IPS-NIHi7 (cell line): ENCODE data around the gene KCNQ1.
"Not testable (repeated sequence)": the region's sequence is repeated elsewhere in the genome, so short reads cannot be mapped to it uniquely, and the experiment has no call there.

Experiments
- DNase-seq: peaks from one replicate; pipeline ENCODE4 v3.0.0; 2012; ENCODE audit warnings: mixed read lengths; ENCODE audit errors: extremely low spot score

KCNQ1 gene

DNA sequence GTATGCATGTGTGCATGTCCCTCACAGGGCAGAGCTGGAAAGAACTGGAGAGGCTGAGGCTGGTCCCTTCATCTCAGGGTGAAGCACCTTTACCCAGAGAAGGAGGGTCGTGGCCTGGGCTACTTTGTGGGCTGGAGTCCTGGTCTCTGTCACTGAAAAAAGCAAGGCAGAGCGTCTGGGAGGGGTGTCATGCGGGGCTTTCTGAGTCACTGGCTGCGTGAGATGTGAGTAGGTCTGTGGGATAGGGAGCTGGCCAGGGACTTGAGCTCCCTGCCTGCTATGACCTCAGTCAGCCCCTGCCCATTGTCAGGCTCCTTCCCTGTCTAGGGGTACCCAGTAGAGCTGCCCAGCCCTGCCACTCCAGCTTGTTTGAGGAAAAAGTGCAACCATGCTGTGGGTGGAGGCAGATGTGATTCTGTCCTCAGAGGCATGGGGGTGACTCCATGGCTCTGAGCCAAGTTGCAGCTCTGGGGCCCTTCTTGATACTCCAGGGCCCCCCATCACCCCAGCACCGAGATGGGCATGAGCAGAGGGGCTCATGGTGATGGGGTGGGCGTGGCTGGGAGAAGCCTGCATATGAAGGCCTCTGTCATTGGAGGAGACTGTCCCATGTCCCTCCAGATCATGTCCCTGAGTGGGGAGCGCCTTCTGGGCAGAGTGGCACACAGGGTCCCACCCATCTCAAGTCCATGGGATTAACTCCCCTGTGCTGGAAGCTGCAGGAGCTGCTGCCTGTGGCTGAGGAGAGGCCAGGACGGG is 27.8 kb downstream of the KCNQ1 start:
- DNase-seq, result no peak

GRCh38 chr11:2473361-2474058 is 28.7 kb downstream of the KCNQ1 start:
- peak; percentile 20 for DNase-seq

- DNase-seq, result peak; percentile 6
Measured at GRCh38 chr11:2474059-2474901, 29.5 kb downstream of the KCNQ1 start.

DNA sequence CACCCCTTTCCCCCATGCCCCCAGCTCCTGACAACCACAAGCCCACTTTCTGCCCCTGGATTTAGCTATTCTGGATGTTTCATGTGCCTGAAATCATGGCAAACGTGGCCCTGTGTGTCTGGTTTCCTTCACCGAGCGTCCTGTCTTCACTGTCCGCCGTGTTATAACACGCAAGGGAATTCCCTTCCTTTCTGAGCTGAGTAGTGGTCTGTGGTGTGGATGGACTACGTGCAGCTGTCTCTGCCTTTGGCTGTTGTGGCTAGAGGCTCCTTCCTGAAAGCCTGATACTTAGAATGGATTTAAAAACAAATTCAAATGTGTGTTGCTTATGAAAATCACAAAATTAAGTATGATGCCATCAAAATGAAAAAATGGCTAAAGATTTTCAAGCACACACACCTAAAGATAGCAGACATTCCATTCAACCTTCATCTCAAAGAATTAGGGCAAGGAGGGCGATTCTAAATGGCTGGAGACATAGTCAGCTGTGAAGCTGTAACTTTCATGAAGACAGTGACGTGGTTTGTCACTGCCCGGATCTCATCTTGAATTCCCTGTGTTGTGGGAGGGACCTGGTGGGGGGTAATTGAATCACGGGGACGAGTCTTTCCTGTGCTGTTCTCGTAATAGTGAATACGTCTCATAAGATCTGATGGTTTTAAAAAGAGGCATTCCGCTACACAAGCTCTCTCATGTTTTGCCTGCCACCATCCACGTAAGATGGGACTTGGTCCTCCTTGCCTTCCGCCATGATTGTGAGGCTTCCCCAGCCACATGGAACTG is 30.5 kb downstream of the KCNQ1 start:
- DNase-seq, result no peak

GRCh38 chr11:2477254-2477653 is 32.4 kb downstream of the KCNQ1 start:
- DNase-seq, result no peak

- DNase-seq, result peak; percentile 6
Measured at GRCh38 chr11:2477936-2478335, 33.1 kb downstream of the KCNQ1 start.

GRCh38 chr11:2480067-2480873 is 35.5 kb downstream of the KCNQ1 start:
- not testable (repeated sequence) for DNase-seq

GRCh38 chr11:2480874-2481220 is 36.0 kb downstream of the KCNQ1 start:
- DNase-seq, result no peak

DNA sequence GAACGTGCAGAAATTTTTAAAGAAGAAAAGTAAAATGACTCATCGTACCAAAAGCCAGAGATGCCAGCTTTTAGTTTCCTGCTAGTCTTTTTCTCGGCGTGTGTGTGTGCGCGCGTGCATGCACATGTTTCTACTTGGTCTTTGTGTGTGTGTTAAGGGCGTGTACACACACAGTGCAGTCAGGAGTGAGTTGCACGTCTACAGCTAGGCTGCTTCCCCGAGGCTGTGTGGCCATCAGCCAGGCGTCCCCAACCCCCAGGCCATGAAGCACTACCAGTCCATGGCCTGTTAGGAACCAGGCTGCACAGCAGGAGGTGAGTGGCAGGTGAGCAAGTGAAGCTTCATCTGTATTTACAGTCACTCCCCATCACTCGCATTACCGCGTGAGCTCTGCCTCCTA is 36.4 kb downstream of the KCNQ1 start:
- DNase-seq, result peak; percentile 4

DNA sequence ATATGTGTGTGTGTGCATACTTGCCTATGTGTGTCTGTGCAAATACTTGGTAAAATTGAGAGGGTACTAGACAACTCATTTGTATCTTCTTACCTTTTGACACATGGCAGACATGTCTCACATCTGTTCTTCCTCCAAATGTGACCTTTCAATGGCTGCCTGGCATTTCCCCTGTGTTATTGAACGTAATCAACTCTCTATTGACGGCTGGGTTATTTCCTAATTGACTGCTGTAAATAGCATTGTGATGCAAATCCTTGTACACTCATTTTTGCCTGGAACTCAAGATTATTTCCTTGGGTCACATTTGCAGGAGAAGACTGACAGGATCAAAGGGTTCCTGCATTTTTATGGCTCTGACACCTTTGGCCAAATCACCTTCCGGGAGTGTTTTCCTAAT is 37.4 kb downstream of the KCNQ1 start:
- no peak for DNase-seq

DNA sequence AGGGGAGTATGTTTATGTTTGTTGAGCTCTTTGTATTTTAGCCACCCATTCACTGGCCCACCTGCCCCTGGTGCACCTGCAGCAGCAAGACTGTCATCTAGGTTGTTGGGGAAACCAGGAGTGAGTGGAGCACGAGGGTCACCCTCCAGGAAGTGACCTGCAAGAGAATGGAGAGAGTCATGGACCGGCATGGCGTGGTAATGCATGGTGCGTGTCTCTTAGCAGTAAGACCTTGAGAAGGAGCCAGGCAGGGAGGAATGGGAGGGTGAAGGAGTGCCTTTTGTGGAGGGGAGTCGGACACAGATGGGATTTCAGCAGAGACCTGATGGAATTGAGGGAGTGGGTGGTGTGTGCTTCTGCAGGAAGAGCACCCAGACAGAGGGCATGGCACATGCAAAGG is 37.9 kb downstream of the KCNQ1 start:
- peak; percentile 7 for DNase-seq

GRCh38 chr11:2483426-2483825 is 38.6 kb downstream of the KCNQ1 start:
- DNase-seq, result peak; percentile 8

DNA sequence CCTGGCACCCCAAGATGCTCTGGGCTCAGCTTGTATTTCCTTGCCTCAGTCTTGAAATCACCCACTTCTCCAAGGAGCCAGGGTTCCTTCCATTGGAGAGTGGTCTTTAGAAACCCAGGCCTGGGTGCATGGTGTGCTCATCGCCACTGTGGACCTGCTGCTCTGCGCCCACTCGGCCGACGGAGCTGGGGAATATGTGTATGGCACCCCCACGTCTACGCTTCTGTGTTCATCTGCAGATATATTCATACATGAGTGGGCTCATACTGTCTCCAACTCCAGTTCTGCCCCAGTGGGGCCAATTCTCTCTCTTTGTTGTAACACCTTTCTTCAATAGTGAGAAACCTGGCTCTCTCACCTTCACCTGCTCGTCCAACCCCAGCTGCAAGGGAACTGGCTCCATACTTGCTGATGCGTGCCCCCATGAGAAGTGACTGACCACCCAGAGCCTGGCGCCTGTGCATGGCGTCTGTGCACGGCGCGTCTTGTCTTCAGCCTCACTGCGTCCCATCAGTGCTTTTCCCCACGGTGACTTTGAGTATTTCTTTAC is 39.8 kb downstream of the KCNQ1 start:
- no peak for DNase-seq

DNA sequence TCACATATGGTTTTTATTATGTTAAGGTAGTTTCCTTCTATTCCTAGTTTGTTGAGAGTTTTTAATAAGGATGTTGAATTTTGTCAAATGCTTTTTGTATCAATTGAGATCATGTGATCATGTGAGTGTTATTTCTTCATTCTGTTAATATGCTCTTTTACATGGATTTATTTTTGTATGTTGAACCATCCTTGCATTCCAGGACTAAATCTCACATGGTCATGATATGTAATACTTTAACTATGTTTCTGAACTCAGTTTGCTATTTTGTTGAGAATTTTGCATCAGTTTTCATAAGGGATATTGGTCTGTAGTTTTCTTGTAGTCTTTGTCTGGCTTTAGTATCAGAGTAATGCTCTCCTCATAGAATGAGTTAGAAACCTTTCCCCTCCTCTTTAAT is 43.2 kb downstream of the KCNQ1 start:
- DNase-seq, result no peak

DNA sequence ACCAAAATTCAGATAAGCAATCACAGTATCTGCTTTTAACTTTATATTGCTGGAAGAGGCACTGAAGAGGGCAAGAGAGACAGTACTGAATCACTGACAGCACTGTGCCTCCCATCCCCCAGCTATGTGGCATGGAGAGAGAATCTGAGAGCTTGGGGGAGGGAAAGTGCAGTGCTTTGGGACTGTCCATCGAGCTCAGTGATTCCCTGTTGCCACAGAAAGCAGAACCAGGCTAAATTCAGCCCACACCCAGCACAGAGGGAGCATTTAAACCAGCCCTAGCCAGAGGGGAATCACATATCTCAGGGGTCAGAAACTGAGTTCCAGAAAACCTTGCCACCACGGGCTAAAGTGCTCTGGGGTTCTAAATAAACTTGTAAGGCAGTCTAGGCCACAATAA is 44.3 kb downstream of the KCNQ1 start:
- DNase-seq, result no peak

DNA sequence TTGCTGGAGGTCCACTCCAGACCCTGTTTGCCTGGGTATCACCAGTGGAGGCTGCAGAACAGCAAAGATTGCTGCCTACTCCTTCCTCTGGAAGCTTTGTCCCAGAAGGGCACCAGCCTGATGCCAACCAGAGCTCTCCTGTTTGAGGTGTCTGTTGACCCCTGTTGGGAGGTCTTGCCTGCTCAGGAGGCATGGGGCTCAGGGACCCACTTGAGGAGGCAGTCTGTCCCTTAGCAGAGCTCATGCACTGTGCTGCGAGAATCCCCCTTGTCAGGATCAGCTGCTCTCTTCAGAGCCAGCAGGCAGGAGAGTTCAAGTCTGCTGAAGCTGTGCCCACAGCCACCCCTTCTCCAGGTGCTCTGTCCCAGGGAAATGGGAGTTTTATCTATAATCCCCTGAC is 53.1 kb downstream of the KCNQ1 start:
- not testable (repeated sequence) for DNase-seq

- no peak for DNase-seq
Measured at GRCh38 chr11:2498750-2499149, 53.9 kb downstream of the KCNQ1 start.

- DNase-seq, result peak; percentile 7
Measured at GRCh38 chr11:2507212-2507901, 62.5 kb downstream of the KCNQ1 start.

DNA sequence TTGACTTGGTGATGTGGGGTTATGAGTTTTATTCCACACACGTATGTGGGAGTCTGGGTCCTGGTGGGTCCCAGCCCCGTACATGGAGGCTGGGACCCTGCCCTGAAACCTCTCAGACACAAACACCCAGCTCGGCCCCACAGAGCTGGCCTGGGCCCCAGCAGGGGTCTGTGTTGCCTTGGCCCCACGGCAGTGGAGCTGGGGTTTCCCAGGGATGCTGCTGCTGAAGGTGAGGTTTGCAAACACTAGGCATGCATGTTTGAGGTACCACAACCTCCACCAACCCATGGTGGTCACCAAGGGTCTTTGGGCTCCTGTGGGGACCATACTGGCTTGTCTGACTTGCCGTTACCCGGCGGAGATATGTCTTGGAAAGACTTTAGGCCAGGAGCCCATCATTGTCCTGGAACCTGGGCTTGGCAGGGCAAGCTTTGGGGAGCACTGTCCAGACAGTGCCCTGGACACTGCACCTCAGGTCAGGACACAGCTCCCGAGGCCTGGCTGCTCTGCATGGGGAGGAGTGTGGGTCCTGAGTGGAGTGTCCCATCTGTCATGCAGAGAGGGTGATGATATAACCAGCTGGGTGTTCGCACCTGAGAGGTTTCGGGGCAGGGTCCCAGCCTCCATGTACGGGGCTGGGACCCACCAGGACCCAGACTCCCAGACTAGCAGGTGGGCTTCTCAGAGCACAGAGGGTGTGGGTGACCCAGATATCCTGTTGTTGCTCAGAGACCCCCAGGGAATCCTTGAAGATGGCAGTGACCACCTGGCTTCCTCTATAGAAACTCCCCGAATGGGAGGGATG is 63.3 kb downstream of the KCNQ1 start:
- peak; percentile 4 for DNase-seq
